C4-2B (cell line): ENCODE measurements around the gene COL23A1.

Experiments used
- H3K27ac ChIP-seq: fragments of 450-650 bp; 2 replicates; pipeline ENCODE4 v1.5.1; 2017
- ZFX ChIP-seq: fragments of 450-650 bp; IDR thresholded peaks from 2 replicates; pipeline ENCODE4 v1.6.1; 2017
- TF ChIP-seq, protein P1 (sequence below): fragments of 450-650 bp; conservative IDR thresholded peaks from 2 replicates; pipeline ENCODE4 v1.5.1; 2017; ENCODE audit warnings: mild to moderate bottlenecking

Gene COL23A1

GRCh38 chr5:178538741-178539229, 51.4 kb downstream of the COL23A1 start:
- TF ChIP-seq, protein P1, sequence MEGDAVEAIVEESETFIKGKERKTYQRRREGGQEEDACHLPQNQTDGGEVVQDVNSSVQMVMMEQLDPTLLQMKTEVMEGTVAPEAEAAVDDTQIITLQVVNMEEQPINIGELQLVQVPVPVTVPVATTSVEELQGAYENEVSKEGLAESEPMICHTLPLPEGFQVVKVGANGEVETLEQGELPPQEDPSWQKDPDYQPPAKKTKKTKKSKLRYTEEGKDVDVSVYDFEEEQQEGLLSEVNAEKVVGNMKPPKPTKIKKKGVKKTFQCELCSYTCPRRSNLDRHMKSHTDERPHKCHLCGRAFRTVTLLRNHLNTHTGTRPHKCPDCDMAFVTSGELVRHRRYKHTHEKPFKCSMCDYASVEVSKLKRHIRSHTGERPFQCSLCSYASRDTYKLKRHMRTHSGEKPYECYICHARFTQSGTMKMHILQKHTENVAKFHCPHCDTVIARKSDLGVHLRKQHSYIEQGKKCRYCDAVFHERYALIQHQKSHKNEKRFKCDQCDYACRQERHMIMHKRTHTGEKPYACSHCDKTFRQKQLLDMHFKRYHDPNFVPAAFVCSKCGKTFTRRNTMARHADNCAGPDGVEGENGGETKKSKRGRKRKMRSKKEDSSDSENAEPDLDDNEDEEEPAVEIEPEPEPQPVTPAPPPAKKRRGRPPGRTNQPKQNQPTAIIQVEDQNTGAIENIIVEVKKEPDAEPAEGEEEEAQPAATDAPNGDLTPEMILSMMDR, result no peak
- TF ChIP-seq ZFX, result no peak
- H3K27ac ChIP-seq, result no peak overlapping the region

GRCh38 chr5:178537467-178538371, 52.5 kb downstream of the COL23A1 start:
- no peak overlapping the region for H3K27ac ChIP-seq
- TF ChIP-seq, protein P1, result no peak
- no peak for TF ChIP-seq ZFX

DNA sequence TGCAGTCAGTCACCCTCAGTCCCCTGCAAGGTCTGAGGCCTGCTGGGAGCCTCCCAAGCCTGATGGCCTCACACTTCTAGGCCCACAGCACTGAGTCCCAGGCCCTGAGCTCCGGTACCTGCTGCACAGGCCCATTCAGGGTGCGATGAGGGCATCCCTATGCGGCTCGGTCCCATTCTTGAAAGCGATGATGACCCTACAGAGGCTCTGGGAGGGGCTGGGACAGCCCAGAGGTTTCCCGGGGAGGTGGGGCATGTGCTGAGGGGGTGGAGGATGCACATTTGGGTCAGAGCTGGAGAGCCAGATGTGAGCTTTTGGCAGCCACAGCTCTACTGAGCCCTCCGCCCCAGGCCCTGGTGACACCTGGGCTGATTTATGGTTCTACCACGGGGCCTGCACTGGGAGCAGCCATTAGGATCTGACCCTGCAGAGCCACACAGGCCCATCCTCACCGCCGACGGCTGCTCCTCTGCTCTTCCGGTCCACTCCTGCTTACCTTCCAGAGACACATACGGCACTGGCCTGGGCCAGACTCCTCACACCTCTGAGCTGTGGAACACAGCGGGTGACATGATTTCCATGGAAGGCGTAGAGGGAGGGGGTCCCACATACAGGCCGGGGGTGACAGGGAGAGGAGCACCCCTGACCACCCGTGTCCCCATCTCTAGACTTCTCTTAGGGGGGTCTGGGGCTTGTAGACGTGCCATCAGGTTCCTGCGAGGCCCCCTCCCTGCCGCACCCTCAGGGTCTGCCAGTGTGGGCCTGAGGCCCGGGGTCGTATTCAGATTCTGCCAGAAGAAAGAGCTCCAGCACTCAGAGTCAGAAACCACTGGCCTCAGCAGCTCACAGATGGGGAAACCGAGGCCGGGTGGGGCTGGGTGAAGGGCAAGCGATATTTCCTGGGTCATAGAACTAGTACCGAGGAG, 53.4 kb downstream of the COL23A1 start:
- TF ChIP-seq, protein P1, result no peak
- no peak for TF ChIP-seq ZFX

DNA sequence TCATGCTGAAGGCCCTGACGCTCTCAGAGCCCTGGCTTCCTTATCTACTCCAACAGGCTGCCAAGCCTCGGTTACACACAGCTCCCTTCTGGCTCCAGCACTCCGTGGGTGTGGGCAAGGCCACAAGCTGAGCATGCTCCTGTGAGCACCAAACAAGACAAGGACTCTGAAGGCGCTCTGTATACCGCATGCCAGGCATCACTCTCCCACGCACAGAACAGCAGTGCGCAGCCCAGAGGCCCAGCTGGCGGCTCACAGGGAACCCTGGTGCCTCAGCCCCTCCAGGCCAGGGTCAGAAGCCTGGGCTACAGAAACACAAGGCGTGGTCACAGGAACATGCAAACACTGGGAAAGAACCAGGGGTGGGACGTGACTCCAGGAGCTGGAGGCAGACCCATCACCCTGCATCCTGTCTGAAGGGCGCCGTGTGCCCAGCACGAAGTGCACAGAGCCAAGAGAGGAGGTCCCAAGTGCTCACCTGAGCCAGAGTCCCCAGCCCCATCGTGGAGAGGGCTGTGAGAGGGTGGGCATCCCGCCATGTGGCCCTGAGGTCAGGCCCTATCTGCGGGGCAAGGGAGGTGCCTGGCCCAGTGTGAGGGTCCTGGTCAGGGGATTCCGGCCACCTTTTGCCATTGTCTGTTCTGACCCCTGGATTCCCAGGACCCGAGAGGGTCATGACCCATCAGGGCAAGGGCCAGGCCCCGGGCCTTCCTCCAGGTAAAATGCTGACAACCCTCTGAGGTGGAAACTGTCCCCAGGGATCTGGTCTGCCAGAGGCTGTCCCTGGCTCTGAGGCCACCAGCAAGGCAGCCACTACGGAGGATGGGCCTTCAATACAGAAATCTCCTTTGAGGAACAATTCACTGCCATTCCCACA, 54.7 kb downstream of the COL23A1 start:
- no peak for TF ChIP-seq ZFX
- TF ChIP-seq, protein P1, result no peak
- no peak overlapping the region for H3K27ac ChIP-seq

More for the DNA sequence above, 53.4 kb downstream of the COL23A1 start:
- no peak overlapping the region for H3K27ac ChIP-seq

DNA sequence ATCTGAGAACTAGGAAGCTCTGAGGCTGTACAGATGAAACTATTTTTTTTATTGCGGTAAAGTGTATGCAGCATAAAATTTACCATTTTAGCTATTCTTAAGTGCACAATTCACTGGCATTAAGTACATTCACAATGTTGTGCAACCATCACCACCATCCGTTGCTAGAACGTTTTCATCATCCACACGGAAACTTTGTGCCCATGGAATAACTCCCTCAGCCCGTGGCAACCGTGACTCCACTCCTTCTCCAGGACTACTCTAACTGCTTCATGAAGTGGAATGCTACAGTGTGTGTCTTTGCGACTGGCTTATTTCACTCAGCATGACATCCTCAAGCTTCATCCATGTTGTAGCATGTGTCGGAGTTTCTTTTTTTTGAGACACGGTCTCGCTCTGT, 57.1 kb downstream of the COL23A1 start:
- TF ChIP-seq, protein P1, result no peak
- no peak for TF ChIP-seq ZFX

DNA sequence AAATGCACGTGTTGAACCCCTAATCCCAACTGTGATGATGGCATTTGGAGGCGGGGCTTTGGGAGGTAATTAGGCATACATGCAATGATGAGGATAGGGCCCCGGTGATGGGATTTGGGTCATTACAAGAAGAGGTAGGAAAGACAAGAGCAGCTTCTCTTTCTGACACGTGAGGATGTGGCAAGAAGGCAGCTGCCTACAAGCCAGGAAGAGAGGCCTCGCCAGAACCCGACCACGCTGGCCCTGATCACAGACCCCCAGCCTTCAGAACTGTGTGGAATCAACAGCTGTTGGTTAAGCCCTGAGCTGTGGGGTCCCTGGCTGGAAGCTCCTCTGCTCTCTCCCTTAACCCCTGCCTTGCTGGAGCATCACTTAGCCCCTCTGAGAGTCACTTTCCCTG, 57.5 kb downstream of the COL23A1 start:
- no peak overlapping the region for H3K27ac ChIP-seq
- no peak for TF ChIP-seq ZFX

More for the DNA sequence above, 57.1 kb downstream of the COL23A1 start:
- H3K27ac ChIP-seq, result no peak overlapping the region

- no peak for TF ChIP-seq ZFX
- TF ChIP-seq, protein P1, result no peak
- H3K27ac ChIP-seq, result no peak overlapping the region
Observed at GRCh38 chr5:178532236-178532635, 58.0 kb downstream of the COL23A1 start.
